GM23338 (cell line): ENCODE measurements around the gene PITX1.

Experiments
- EZH2 ChIP-seq: fragments of 200-600 bp; sonication (generic); IDR thresholded peaks from one replicate; pipeline ENCODE4 v1.8.0; 2017; ENCODE audit warnings: antibody characterized with exemption, mild to moderate bottlenecking, low read depth; ENCODE audit not compliant: unreplicated experiment
- EZH2phosphoT487 ChIP-seq: fragments of 200-600 bp; sonication (generic); IDR thresholded peaks from one replicate; pipeline ENCODE4 v1.8.1; 2018; ENCODE audit warnings: antibody characterized with exemption; ENCODE audit not compliant: unreplicated experiment
- NANOG ChIP-seq: IDR thresholded peaks from 2 replicates; pipeline ENCODE4 v1.6.1; 2016; ENCODE audit warnings: antibody characterized with exemption, borderline replicate concordance
- POLR2AphosphoS5 ChIP-seq: IDR thresholded peaks from 2 replicates; pipeline ENCODE4 v1.6.1; 2016; ENCODE audit warnings: antibody characterized with exemption, low read depth
- TF ChIP-seq, protein P1 (sequence below), 2 experiments: fragments of 200-600 bp in 1 of 2; sonication (generic) in 1 of 2; conservative IDR thresholded peaks; 2 replicates each; pipeline versions ENCODE4 v1.5.1 to v1.6.1; 2016 to 2017; ENCODE audit warnings: antibody characterized with exemption in 2 of 2, low read depth in 2 of 2, mild to moderate bottlenecking in 2 of 2, moderate library complexity in 1 of 2

DNA sequence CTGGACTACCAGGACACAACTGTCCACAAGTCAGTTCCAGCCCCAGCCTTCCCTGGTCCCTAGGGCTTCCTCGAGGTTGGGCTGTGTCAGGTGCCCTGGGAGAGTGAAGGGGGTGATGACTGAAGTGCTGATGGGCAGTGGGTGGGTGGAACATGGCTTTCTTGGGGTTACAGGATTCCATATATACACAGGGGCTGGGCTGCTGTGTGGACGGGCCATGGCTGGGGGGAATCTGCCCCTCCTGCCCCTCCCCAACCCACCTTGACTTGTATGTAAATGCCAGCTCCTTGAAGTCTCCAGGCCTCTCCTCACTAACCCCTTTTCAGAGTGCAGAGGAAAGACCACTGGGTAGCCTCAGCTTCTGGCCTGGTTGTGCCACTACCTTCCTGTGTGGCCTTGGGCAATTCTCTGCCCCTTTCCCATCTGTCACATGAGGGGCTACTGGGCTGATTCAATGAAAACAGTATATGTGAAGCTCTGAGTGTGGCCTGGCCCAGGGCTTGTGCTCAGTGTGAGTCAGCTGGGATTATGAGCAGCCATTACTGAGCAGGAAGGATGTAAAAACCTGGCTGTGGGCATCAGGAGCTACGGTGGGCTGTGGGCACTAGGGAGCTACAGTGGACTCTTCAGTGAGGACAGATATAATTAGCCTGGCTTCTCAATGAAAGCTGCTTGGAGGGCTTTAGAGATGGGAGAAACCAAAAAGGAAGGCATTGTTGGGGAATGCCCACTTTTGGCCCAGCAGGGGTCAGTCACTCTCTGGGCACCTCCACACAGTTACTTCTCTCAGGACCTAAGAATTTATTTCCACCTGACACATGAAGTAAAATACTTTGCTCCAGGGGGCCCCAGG, 23.3 kb downstream of the PITX1 start:
- TF ChIP-seq, protein P1, sequence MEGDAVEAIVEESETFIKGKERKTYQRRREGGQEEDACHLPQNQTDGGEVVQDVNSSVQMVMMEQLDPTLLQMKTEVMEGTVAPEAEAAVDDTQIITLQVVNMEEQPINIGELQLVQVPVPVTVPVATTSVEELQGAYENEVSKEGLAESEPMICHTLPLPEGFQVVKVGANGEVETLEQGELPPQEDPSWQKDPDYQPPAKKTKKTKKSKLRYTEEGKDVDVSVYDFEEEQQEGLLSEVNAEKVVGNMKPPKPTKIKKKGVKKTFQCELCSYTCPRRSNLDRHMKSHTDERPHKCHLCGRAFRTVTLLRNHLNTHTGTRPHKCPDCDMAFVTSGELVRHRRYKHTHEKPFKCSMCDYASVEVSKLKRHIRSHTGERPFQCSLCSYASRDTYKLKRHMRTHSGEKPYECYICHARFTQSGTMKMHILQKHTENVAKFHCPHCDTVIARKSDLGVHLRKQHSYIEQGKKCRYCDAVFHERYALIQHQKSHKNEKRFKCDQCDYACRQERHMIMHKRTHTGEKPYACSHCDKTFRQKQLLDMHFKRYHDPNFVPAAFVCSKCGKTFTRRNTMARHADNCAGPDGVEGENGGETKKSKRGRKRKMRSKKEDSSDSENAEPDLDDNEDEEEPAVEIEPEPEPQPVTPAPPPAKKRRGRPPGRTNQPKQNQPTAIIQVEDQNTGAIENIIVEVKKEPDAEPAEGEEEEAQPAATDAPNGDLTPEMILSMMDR (conservative IDR thresholded peaks at IDR 0.05; ENCODE audit: low read depth in 2 of 2): no peak; a peak in 1 of 4 replicates
- TF ChIP-seq POLR2AphosphoS5 (no peak), EZH2 (no peak), NANOG (no peak), EZH2phosphoT487 (no peak)
